HG02623 (cell line): ENCODE results near the gene MEGF8.

ENCODE experiments used
- ATAC-seq: cut with Tn5 transposase; IDR thresholded peaks from one replicate; pipeline ENCODE4 v1.9.1; 2021; ENCODE audit warnings: moderate library complexity; ENCODE audit not compliant: unreplicated experiment

The MEGF8 gene

DNA sequence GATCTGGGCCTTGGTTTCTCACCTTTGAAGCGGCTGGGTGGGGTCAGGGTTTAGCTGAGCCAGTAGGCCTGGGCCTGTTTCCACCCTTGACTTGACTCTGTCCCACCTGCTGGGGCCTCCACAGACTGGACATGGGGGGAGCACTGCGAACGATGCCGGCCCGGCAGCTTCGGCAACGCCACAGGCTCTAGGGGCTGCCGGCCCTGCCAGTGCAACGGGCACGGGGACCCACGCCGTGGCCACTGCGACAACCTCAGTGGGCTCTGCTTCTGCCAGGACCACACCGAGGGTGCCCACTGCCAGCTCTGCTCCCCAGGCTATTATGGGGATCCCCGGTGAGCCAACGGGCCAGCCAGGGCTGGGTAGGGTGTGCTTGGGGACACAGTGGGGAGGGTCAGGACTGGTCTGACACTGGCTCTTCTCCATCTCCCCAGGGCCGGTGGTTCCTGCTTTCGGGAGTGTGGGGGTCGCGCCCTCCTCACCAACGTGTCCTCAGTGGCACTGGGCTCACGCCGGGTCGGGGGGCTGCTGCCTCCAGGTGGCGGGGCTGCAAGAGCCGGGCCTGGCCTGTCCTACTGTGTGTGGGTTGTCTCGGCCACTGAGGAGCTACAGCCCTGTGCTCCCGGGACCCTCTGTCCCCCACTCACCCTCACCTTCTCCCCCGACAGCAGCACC, 28.0 kb downstream of the MEGF8 start:
- ATAC-seq: no peak

DNA sequence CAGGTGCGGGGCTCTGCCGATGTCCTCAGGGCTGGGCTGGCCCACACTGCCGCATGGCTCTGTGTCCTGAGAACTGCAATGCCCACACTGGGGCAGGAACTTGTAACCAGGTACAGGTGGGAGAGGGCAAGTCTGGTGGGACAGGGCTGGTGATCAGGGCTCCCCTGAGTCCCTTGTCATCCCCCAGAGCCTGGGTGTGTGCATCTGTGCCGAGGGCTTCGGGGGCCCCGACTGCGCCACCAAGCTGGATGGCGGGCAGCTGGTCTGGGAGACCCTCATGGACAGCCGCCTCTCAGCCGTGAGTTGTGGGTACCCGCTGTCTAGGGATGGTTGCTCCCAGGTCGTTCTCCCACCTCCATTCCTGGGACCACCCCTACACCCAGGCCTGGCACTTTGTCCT, 30.5 kb downstream of the MEGF8 start:
- ATAC-seq: no peak

DNA sequence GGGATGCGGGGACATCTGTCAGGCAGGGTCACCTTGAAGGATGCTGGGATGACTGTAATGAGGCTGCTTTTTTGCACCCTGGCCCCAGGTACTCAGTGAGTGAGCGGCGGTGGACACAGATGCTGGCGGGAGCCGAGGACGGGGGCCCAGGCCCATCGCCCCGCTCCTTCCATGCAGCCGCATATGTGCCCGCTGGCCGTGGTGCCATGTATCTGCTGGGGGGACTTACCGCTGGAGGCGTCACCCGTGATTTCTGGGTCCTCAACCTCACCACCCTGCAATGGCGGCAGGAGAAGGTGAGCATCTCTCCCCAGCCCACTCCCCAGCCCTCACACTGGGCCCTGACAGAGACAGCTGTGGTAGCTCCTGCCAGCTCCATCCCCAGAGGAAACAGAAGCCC, 31.3 kb downstream of the MEGF8 start:
- no peak for ATAC-seq

DNA sequence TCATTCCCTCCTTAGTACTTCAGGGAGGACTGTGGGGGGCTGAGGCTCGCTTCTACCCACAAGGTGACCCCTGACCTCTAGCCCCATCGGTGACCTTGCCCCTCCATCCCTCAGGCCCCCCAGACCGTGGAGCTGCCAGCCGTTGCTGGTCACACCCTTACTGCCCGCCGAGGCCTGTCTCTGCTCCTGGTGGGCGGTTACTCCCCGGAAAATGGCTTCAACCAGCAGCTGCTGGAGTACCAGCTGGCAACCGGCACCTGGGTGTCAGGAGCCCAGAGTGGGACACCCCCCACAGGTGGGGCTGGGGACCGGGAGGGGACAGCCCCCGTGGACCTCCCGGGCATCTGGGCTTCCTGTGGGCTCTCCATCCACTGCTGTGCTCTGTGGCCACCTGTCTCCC, 31.9 kb downstream of the MEGF8 start:
- no peak for ATAC-seq

DNA sequence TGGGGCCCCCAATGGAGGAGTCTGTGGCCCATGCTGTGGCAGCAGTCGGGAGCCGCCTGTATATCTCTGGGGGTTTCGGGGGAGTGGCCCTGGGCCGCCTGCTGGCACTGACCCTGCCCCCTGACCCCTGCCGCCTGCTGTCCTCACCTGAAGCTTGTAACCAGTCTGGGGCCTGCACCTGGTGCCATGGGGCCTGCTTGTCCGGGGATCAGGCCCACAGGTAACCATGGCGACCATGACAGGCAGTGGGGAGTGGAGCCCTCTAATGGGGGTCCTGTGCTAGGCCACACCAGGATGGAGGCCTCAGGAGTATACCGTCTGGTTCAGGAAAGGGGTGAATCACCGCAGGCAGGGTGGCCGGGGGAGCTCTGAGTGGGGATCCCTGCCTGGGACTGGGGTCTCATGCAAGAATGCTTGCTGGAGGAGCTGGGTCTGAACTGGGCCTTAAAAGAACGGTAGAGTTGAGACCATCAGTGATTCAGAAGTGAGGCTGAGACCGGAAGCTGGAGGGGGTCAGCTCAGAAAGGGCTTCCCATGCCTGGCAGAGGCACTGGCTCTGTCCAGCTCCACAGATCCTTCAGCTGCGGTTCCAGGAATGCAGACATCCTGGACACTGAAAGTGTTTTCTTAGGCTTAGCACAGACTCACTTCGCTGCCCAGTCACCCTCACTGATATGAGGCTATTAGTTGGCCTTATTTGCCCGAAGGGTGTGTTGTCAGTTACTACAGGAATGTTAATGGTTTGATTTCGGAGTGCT, 35.5 kb downstream of the MEGF8 start:
- no peak for ATAC-seq

DNA sequence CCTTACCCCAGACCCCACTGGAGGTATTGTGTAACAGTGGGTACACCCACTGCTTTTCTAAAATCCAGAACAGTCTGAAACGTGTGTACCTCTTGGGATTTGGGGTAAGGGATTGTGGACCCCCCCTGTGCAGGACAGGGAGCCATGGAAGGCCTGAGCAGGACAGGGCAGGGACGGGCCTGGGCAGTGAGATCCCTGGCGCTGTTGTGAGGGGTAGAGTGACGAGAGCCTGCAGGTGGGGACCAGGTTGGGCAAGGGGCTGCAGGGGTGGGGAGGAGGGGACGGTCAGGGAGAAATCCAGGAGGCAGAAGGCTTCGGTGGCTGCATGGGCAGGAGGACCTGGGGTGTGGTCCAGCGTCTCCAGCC, 36.1 kb downstream of the MEGF8 start:
- ATAC-seq: no peak

DNA sequence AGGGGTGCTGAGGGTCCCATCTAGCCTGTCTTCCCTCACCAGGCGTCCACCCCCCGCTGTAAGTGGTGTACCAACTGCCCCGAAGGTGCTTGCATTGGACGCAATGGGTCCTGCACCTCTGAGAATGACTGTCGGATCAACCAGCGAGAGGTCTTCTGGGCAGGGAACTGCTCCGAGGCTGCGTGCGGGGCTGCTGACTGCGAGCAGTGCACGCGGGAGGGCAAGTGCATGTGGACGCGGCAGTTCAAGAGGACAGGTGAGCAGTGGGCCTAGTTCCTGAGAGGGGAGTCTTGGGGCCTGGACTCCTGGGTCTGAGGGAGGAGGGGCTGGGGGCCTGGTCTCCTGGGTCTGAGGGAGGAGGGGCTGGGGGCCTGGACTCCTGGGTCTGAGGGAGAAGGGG, 36.9 kb downstream of the MEGF8 start:
- ATAC-seq: no peak

DNA sequence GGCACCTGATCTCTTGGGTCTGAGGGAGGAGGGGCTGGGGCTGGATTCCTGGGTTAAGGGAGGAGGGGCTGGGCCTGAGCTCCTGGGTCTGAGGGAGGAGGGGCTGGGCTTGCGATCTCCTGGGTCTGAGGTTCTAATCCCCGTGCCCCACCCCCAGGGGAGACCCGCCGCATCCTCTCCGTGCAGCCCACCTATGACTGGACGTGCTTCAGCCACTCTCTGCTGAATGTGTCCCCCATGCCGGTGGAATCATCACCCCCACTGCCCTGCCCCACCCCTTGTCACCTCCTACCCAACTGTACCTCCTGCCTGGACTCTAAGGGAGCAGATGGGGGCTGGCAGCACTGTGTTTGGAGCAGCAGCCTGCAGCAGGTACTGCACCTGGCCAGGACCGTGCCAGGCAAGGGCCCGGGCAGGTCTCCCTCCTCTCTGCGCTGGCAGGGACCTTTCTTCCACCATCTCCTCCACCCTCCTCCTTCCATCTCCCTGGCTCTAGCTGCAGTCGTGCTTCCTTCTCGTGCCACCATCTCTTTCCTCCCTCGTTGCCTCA, 37.5 kb downstream of the MEGF8 start:
- no peak for ATAC-seq

DNA sequence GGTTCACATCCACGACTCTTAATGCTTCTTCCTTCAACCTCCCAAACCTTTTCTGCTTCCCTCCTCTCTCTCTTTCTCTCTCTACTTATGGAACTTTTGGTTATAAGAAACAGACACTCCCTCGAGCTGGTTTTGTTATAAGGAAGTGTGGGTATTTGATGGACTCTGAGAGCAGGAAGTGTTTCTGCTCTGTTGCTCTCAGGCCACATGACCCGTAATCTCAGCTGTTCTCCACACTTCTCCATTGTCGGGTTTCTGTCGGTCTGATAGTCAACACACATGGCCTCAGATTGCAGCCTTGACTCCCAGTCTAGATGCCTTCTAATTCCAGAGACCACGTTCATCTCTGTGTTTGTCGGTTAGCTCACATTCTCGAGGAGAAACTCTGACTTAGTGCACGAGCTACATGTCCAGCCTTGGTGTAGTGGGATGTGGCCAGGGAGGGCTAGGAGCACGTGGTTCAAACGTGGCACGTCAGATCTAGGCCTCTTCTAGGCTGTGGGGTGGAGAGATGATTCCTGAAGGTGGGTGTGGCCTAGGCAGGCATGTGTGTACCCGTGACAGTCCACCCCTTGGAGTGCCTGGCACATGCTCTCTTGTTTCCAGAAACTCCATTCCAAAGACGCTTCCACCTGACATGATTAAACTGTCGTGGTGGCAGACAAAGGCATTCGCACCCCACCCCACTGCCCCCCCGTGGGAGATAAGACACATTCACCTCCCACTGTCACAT, 38.3 kb downstream of the MEGF8 start:
- no peak for ATAC-seq

DNA sequence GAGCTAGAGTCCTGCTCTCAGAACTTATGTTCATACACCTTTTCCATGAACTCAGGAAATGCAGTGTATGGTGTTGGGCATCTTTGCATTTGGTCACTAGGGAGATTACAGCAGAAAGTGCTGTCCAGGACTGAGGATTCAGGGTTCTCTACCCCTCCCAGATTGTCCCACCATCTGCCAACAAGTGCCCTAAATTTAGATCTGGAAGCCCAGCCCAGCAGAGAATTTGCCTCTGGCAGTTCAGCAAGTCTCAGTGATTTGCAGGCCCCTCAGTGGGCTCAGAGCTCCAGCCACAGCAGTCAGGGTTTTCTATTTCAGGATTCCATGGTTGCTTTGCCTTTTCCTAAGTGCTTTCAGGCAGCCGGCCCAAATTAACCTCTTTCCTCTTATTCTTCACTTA, 41.2 kb downstream of the MEGF8 start:
- no peak for ATAC-seq

DNA sequence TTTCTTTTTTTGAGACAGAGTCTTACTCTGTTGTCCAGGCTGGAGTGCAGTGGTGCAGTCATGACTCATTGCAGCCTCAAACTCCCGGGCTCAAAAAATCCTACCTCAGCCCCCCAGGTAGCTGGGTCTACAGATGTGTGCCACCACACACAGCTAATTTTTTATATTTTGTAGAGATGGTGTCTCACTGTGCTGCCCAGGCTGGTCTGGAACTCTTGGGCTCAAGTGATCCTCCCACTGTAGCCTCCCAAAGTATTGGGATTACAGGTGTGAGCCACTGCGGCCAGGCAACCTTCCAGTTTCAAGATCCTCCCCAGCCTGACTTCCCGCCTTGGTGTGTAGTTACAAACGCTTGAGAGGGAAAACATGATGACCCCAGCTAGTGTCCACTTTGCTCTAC, 42.5 kb downstream of the MEGF8 start:
- ATAC-seq: no peak

DNA sequence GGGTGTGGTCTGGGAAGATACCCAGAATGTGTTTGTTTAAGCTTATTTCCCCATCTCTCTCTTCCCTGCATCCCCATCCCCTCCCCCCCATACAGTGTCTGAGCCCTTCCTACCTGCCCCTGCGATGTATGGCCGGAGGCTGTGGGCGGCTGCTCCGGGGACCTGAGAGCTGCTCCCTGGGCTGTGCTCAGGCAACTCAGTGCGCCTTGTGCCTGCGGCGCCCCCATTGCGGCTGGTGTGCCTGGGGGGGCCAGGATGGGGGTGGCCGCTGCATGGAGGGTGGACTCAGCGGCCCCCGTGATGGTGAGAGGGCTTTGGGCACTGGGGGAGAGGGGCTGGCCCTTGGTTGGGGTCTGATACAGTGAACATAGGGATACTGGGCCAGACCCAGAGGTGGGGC, 42.9 kb downstream of the MEGF8 start:
- ATAC-seq: no peak

DNA sequence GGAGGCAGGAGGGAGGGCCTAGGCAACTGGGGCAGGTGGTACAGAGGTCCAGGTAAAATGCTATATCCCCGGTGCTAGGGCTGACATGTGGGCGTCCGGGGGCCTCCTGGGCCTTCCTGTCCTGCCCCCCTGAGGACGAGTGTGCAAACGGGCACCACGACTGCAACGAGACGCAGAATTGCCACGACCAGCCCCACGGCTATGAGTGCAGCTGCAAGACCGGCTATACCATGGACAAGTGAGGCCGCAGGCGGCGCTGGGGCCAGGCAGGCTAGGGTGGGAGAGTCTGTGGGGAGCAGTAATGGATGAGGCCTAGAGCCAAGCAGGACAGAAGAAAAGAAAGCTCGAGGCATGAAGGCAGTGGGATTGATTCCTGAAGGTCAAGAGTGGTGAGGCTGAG, 43.3 kb downstream of the MEGF8 start:
- no peak for ATAC-seq

DNA sequence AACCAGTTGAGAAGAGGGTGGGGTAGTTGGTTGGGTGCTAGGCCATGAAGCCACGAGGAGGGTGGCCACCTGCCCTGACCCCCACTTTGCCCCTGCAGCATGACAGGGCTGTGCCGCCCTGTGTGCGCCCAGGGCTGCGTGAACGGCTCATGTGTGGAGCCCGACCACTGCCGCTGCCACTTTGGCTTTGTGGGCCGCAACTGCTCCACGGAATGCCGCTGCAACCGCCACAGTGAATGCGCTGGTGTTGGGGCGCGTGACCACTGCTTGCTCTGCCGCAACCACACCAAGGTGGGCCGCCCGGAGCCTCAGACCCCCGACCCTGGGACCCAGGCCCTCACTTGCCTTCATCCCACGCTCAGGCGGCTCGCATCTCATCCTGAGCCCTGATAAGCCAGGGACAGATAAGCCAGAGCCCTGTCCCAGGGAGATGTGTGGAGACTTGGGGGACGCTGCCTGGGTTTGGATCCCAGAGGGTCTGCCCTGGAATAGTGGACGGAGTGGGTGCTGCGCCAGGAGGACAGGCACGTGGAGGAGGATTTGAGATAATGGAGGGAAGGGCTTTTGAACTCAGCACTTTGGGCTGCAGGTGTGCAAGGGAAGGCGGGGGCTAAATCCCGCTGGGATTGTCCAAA, 44.1 kb downstream of the MEGF8 start:
- ATAC-seq: no peak

DNA sequence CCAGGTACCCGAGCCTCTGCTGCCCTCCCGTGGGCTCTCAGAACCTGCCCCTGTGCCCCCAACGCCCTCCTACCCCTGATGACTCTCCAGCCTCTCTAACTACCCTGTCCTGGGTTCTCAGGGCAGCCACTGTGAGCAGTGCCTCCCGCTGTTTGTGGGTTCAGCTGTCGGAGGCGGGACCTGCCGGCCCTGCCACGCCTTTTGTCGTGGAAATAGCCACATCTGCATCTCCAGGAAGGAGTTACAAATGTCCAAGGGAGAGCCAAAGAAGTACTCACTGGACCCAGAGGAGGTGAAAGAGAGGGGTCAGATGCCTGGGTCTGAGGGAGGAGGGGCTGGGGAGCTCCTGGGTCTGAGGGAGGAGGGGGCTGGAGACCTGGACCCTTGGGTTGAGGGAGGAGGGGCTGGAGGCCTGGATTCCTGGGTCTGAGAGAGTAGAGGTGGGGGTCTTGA, 44.7 kb downstream of the MEGF8 start:
- ATAC-seq: no peak

DNA sequence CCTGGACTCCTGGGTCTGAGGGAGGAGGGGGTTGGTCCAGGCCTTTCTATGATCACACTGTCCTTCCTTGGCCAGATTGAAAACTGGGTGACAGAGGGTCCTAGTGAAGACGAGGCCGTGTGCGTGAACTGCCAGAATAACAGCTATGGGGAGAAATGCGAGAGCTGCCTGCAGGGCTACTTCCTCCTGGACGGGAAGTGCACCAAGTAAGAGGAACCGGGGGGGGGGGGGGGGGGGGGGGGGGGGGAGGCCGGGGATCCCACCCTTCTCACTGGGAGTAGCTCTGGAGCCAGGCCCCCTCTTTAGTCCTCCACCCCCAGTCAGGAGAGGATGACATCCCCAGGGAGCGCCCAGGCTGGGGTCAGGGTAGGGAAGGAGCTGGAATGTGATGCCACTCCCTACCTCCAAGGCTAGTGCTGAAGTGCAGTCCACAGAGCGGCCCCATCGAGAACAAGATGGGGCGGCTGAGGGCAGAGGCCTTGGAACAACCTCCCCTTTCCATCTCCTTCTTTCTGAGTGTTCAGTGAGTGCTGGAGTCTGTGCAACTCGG, 45.3 kb downstream of the MEGF8 start:
- no peak for ATAC-seq

DNA sequence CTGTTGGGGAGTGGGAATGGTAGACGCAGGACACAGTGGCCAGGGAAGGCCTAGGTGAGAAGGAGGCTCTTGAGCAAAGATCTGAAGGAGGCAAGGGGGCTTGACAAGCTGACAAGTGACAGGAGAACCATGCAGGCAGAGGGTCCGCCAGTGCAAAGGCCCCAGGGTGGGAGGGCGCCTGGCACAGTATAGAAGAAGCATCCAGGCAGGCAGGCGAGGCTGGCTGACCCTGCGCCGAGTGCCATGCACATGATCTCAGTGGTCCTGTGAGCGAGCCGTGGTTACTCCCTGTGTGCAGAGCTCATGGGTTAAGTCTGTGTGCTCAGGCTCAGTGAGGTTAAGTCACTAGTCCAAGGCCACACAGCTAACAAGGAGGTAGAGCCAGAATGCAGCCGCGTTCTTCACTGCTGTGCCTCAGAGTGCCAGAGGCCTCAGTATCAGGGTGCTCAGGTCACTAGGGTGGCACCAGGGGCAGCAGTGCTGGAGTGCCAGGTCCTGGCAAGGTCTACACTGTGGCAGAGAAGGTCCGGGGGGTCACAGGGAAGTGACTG, 49.5 kb downstream of the MEGF8 start:
- ATAC-seq: no peak

DNA sequence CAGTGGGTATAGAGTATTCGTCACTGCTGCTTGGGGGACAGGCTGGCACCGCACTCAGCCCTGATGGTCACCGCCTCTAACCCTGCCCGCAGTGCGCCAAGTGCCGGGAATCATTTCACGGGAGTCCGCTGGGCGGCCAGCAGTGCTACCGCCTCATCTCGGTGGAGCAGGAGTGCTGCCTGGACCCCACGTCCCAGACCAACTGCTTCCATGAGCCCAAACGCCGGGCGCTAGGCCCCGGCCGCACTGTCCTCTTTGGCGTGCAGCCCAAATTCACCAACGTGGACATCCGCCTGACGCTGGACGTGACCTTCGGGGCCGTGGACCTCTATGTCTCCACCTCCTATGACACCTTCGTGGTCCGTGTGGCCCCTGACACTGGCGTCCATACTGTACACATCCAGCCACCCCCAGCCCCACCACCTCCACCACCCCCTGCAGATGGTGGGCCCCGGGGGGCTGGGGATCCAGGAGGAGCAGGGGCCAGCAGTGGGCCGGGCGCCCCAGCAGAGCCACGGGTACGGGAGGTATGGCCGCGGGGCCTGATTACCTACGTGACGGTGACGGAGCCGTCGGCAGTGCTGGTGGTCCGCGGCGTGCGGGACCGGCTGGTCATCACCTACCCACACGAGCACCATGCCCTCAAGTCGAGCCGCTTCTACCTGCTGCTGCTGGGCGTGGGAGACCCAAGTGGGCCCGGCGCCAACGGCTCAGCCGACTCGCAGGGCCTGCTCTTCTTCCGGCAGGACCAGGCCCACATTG, 50.2 kb downstream of the MEGF8 start:
- no peak for ATAC-seq

DNA sequence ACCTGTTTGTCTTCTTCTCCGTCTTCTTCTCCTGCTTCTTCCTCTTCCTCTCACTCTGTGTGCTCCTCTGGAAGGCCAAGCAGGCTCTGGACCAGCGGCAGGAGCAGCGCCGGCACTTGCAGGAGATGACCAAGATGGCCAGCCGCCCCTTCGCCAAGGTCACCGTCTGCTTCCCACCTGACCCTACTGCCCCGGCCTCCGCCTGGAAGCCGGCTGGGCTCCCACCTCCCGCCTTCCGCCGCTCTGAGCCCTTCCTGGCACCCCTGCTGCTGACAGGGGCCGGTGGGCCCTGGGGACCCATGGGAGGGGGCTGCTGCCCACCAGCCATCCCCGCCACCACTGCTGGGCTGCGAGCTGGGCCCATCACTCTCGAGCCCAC, 50.7 kb downstream of the MEGF8 start:
- no peak for ATAC-seq
